ENCODE results near the gene LSM3.

Gene LSM3

GRCh38 chr3:14145236-14145635 lies 33.4 kb upstream of the LSM3 start:
- Histone ChIP-seq H3K36me3 (ENCODE audit: low read depth) (peaks cover 33% of the 10 kb centered on the region), H3K9me3 (ENCODE audit: severe bottlenecking) (no peaks in the 10 kb centered on the region), H3K4me3 (ENCODE audit: severe bottlenecking) (no peak overlapping the region), H3K27ac (ENCODE audit: poor library complexity, severe bottlenecking) (peak overlapping the region; percentile 94), H3K27me3 (ENCODE audit: insufficient read depth, poor library complexity, severe bottlenecking) (no peaks in the 10 kb centered on the region), H3K4me1 (ENCODE audit: insufficient read depth, poor library complexity, severe bottlenecking) (peaks cover 30% of the 10 kb centered on the region)
- no peak for TF ChIP-seq CTCF (IDR thresholded peaks at IDR 0.05; ENCODE audit: poor library complexity, severe bottlenecking)
- ATAC-seq (ENCODE audit: low read depth) (no peak), DNase-seq (ENCODE audit: low spot score) (no peak)

- DNase-seq (ENCODE audit: low spot score) = no peak
- H3K9me3 ChIP-seq (ENCODE audit: severe bottlenecking) = no peaks in the 10 kb centered on the region
- peaks cover 30% of the 10 kb centered on the region for H3K4me1 ChIP-seq (ENCODE audit: insufficient read depth, poor library complexity, severe bottlenecking)
- TF ChIP-seq CTCF (IDR thresholded peaks at IDR 0.05; ENCODE audit: poor library complexity, severe bottlenecking) = no peak
- ATAC-seq (ENCODE audit: low read depth) = no peak
- H3K4me3 ChIP-seq (ENCODE audit: severe bottlenecking) = no peak overlapping the region
- peak overlapping the region; percentile 94 for H3K27ac ChIP-seq (ENCODE audit: poor library complexity, severe bottlenecking)
- no peaks in the 10 kb centered on the region for H3K27me3 ChIP-seq (ENCODE audit: insufficient read depth, poor library complexity, severe bottlenecking)
- H3K36me3 ChIP-seq (ENCODE audit: low read depth) = peaks cover 33% of the 10 kb centered on the region
These were observed 32.8 kb upstream of the LSM3 start for GRCh38 chr3:14145670-14146380.

DNA sequence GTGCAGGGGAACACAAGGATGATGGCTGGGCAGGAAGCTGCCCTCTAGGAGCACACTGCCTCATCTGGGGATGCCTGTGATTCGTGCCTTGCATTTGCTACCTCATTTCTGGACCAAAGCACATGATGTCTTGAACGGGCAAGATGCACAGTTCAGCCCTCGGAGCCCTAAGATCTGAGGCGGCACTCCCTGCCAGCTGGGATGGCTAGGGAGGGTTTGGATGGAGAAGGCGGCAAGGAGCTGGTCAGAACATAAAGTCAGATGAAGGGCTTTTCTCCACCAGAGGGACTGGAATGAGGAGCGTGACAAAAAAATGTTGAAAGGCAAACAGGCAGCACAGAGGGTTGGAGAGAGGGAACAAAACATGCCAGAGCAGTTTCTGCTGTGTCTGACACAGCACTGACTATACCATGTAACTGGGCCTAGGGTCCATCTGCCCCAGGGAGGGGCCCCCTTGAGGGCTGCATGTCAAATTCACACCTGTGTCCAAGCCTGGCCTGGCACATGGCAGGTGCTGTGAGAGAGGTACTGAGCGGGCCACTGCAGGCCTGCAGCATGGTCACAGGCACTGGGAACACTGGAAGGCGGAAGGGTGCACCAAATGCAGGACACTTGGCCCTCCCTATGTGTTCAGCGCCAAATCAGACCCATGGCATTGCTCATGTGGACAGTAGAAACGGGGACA lies 32.1 kb upstream of the LSM3 start:
- no peak overlapping the region for H3K4me3 ChIP-seq (ENCODE audit: severe bottlenecking)
- H3K27ac ChIP-seq (ENCODE audit: poor library complexity, severe bottlenecking) = no peak overlapping the region
- DNase-seq (ENCODE audit: low spot score) (no peak), ATAC-seq (ENCODE audit: low read depth) (no peak)
- peaks cover 35% of the 10 kb centered on the region for H3K36me3 ChIP-seq (ENCODE audit: low read depth)
- H3K27me3 ChIP-seq (ENCODE audit: insufficient read depth, poor library complexity, severe bottlenecking) = no peaks in the 10 kb centered on the region
- TF ChIP-seq CTCF (IDR thresholded peaks at IDR 0.05; ENCODE audit: poor library complexity, severe bottlenecking) = no peak
- no peaks in the 10 kb centered on the region for H3K9me3 ChIP-seq (ENCODE audit: severe bottlenecking)
- peaks cover 30% of the 10 kb centered on the region for H3K4me1 ChIP-seq (ENCODE audit: insufficient read depth, poor library complexity, severe bottlenecking)

- no peaks in the 10 kb centered on the region for H3K9me3 ChIP-seq (ENCODE audit: severe bottlenecking)
- H3K36me3 ChIP-seq (ENCODE audit: low read depth) = peaks cover 37% of the 10 kb centered on the region
- no peak overlapping the region for H3K27ac ChIP-seq (ENCODE audit: poor library complexity, severe bottlenecking)
- no peak for ATAC-seq (ENCODE audit: low read depth)
- TF ChIP-seq CTCF (IDR thresholded peaks at IDR 0.05; ENCODE audit: poor library complexity, severe bottlenecking) = no peak
- H3K27me3 ChIP-seq (ENCODE audit: insufficient read depth, poor library complexity, severe bottlenecking) = no peaks in the 10 kb centered on the region
- peaks cover 30% of the 10 kb centered on the region for H3K4me1 ChIP-seq (ENCODE audit: insufficient read depth, poor library complexity, severe bottlenecking)
- H3K4me3 ChIP-seq (ENCODE audit: severe bottlenecking) = no peak overlapping the region
- DNase-seq (ENCODE audit: low spot score) = no peak
These were observed 31.6 kb upstream of the LSM3 start for GRCh38 chr3:14147066-14147435.

DNA sequence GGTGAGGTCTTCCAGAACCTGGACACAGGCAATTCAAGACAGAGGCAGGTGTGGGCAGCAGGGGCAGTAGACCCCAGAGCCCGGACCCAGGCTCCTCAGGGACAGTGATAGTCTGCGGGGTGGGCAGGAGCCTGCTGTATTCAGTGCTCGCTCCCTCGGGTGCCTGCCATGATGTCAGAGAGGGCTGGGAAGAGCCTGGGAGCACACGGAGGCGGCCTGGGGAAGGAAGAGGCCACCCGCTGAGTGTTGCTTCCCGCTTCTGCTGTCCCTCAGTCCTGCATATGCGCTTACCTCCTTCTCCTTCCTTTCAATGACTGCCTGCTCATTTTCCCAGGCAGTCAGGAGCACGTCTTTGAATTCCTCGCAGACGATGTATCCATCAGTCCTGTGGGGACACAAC lies 31.0 kb upstream of the LSM3 start:
- H3K27me3 ChIP-seq (ENCODE audit: insufficient read depth, poor library complexity, severe bottlenecking) = no peaks in the 10 kb centered on the region
- no peak overlapping the region for H3K27ac ChIP-seq (ENCODE audit: poor library complexity, severe bottlenecking)
- TF ChIP-seq CTCF (IDR thresholded peaks at IDR 0.05; ENCODE audit: poor library complexity, severe bottlenecking) = no peak
- no peaks in the 10 kb centered on the region for H3K9me3 ChIP-seq (ENCODE audit: severe bottlenecking)
- H3K36me3 ChIP-seq (ENCODE audit: low read depth) = peaks cover 37% of the 10 kb centered on the region
- H3K4me3 ChIP-seq (ENCODE audit: severe bottlenecking) = no peak overlapping the region
- no peak for ATAC-seq (ENCODE audit: low read depth)
- H3K4me1 ChIP-seq (ENCODE audit: insufficient read depth, poor library complexity, severe bottlenecking) = peaks cover 26% of the 10 kb centered on the region
- no peak for DNase-seq (ENCODE audit: low spot score)

Data from RWPE2 (cell line).